ENCODE results near the gene PAPOLG.
"Not testable (repeated sequence)": the region's sequence is repeated elsewhere in the genome, so short reads cannot be mapped to it uniquely, and the experiment has no call there.

Gene PAPOLG

DNA sequence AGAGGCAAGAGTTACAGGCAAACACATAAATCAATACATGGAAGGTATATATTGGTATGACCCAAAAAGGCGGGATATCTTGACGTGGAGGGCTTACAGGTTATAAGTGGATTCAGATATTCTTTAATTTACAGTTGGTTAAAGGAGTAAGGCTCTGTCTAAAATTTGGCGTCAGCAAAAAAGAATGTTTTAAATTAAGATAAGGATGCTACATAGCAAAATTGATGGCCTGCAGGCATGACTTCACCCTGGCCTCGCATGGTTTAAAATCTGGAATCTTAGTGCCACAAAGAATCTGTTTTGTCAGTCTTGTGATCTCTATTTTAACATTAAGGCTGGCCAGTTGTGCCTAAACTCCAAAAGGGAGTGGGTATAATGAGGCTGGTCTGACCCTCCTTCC lies 66.9 kb downstream of the PAPOLG start:
- TF ChIP-seq, protein P1, sequence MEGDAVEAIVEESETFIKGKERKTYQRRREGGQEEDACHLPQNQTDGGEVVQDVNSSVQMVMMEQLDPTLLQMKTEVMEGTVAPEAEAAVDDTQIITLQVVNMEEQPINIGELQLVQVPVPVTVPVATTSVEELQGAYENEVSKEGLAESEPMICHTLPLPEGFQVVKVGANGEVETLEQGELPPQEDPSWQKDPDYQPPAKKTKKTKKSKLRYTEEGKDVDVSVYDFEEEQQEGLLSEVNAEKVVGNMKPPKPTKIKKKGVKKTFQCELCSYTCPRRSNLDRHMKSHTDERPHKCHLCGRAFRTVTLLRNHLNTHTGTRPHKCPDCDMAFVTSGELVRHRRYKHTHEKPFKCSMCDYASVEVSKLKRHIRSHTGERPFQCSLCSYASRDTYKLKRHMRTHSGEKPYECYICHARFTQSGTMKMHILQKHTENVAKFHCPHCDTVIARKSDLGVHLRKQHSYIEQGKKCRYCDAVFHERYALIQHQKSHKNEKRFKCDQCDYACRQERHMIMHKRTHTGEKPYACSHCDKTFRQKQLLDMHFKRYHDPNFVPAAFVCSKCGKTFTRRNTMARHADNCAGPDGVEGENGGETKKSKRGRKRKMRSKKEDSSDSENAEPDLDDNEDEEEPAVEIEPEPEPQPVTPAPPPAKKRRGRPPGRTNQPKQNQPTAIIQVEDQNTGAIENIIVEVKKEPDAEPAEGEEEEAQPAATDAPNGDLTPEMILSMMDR (conservative IDR thresholded peaks at IDR 0.05; ENCODE audit: low read depth, low read length) = no peak
- DNase-seq (ENCODE audit: low read depth) = no peak
- no peak overlapping the region for H3K4me3 ChIP-seq (ENCODE audit: low read length)

DNA sequence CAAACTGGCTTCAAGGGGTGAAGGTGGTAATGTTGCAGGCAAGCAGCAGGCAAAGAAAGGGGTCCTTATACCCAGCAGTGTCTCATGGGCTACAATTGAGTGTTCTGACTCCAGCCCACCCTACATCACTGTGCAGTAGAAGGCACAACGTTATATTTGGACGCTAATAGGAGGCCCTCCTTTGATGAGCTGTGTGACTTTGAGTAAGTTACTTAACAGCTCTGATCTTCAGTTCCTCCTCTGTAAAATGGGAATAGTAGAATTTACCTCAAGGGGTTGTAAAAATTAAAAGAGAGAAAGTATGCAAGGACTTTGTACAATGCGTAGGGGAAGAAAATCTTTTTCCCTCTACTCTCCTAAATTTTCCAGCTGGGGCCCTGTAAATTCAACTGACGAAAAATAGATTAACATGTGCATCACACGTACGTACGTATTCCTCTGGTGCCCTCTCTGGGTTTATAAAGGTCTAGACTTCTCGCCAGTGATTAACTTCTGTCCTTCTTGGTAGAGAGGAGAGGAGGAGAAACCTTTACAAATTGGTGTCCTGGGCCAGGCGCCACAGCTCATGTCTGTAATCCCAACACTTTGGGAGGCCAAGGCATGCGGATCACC lies 67.7 kb downstream of the PAPOLG start:
- TF ChIP-seq, protein P1 (conservative IDR thresholded peaks at IDR 0.05; ENCODE audit: low read depth, low read length) = no peak
- H3K4me3 ChIP-seq (ENCODE audit: low read length) = no peak overlapping the region
- no peak for DNase-seq (ENCODE audit: low read depth)

DNA sequence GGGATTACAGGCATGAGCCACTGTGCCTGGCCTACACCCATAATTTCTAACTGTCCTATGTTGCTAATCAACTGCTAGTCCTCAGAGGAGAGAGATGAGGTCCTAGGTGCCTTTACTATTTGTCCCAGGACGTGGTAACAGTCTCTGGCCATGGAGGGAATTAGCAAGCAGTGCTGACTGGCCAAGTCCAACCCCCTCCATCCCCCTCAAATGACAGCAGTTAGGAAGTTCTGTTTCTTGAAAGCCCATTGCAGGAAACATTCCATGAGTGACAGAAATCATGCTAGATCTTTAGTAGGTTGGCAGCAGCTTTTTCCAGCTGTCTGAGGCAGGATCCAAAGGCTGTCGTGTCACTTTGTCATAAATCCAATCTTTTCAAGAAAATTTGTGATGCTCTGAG lies 69.6 kb downstream of the PAPOLG start:
- no peak overlapping the region for H3K4me3 ChIP-seq (ENCODE audit: low read length)
- TF ChIP-seq, protein P1 (conservative IDR thresholded peaks at IDR 0.05; ENCODE audit: low read depth, low read length) = no peak
- DNase-seq (ENCODE audit: low read depth) = no peak

DNA sequence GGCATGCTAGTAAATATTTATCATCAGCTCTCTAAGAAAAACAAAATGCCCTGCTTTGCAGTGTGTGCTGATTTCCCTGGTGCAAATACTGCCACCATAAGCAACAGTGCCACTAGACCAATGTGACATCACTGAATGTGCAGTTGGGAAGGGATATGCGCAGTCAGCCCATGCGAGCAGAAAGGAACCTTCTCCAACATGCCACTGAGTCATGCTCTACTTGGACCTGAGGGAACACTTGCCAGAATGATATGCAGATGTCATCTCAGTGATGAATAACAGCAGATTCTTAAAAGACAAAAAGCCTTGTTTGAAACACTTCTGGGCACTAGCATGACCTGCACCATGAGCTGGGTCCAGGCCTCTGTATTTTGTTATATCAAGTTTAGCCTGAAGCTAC lies 70.0 kb downstream of the PAPOLG start:
- H3K4me3 ChIP-seq (ENCODE audit: low read length) = no peak overlapping the region
- DNase-seq (ENCODE audit: low read depth) = no peak
- TF ChIP-seq, protein P1 (conservative IDR thresholded peaks at IDR 0.05; ENCODE audit: low read depth, low read length) = no peak

DNA sequence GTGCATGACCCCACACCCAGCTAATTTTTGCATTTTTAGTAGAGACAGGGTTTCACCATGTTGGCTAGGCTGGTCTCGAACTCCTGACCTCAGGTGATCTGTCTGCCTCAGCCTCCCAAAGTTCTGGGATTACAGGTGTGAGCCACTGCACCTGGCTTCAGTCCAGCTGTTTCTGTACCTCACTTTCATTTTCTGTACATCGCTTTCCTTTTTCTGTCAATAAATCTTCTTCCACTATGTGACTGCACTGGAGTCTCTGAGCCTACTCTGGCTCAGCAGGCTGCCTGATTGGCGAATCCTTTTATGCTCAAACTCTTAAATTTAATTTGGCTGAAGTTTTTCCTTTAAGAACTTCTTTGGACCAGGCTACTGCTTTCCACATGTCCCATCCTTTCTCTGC lies 70.8 kb downstream of the PAPOLG start:
- H3K4me3 ChIP-seq (ENCODE audit: low read length); DNase-seq (ENCODE audit: low read depth): not testable (repeated sequence)

DNA sequence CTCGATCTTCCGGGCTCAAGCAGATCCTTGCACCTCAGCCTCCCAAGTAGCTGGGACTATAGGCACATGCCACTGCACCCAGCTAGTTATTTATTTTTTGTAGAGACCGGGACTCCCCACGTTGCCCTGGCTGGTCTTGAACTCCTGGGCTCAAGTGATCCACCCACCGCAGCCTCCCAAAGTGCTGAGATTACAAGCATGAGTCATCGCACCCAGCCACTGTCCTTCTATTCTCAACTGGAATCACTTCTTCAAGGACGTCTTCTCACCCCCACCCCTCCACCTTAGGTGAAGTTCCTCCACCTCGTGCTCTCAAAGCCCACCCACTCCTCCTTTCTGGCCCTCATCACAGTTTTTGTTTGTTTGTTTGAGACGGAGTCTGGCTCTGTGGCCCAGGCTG lies 71.3 kb downstream of the PAPOLG start:
- TF ChIP-seq, protein P1 (conservative IDR thresholded peaks at IDR 0.05; ENCODE audit: low read depth, low read length) = no peak
- no peak for DNase-seq (ENCODE audit: low read depth)
- no peak overlapping the region for H3K4me3 ChIP-seq (ENCODE audit: low read length)

DNA sequence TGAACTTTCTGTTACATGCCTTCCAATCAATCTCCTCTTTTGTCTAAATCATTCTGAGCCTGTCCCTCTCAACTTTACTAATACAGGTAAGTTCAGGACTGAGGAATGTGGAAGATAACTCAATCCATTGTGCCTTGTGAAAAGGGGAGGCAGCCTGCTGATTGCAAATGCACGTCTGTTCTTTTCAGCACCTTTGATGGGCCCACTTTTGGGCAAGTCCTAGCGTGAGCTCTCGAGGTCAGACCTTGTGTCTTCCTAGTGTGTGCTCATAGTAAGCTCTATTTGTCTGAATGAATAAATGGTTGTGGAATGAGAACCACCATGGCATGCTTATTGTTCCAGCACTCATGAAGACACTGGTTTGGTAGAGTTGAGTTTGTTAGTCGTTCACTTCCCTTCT lies 74.9 kb downstream of the PAPOLG start:
- TF ChIP-seq, protein P1 (conservative IDR thresholded peaks at IDR 0.05; ENCODE audit: low read depth, low read length) = no peak
- H3K4me3 ChIP-seq (ENCODE audit: low read length) = no peak overlapping the region
- DNase-seq (ENCODE audit: low read depth) = no peak

DNA sequence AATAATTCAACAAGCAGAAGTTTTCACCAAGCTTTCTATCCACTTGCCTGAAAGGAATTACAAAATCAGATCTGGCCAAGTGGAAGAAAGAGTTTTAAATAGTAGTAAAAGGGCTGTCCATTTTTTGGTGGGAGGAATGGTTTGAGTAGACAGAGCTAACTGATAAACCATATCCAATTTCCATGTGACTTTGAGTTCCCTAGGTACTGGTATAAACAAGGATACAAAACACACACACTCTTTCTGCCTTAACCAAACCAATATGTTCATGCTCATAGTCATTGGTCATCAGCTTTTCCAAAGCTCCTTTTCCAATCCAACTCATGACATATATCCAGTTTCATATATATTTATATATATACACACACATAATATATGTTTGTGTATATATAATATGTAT lies 75.9 kb downstream of the PAPOLG start:
- no peak for DNase-seq (ENCODE audit: low read depth)
- H3K4me3 ChIP-seq (ENCODE audit: low read length) = no peak overlapping the region
- TF ChIP-seq, protein P1 (conservative IDR thresholded peaks at IDR 0.05; ENCODE audit: low read depth, low read length) = no peak

All from retinal pigment epithelial cell (primary cell).